A204.1 (cell line): ENCODE data around the gene NARF.
"Not testable (repeated sequence)": the region's sequence is repeated elsewhere in the genome, so short reads cannot be mapped to it uniquely, and the experiment has no call there.

ENCODE experiments used
- FAIRE-seq: peaks from 2 replicates; lab custom pipeline; 2012; peaks lifted over from hg19 to GRCh38; lab: Jason Lieb, UNC

Gene NARF

DNA sequence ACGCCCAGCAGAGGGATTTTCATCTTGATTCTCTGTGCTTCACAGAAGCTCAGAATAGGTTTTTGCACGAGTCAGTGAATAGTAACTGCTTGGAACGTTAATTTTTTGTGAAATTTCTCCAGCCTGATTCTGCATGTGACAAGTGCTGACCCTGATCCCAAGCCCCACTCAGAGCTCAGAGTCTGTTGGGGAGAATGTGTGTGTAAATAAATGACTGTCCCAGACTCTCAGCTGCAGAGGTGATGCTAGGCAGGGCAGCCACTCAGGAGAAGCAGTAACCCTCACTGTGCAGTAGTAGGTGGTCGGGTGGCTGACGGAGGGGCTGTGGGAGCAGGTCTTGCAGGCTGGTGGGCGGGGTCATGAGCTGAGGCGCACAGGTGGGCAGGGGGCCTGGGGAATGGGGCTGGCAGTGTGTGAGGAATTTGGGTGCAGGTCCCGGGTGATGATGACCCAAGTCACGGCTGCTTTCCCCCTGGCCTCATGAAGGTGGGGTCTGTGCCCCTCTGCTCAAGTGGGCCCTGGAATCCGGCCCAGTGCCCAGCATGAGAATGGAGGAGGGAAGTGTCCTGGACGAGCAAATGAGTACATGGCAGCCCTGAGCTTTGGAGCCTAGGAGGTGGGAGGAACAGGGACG lies 44.7 kb downstream of the NARF start:
- no peak for FAIRE-seq

DNA sequence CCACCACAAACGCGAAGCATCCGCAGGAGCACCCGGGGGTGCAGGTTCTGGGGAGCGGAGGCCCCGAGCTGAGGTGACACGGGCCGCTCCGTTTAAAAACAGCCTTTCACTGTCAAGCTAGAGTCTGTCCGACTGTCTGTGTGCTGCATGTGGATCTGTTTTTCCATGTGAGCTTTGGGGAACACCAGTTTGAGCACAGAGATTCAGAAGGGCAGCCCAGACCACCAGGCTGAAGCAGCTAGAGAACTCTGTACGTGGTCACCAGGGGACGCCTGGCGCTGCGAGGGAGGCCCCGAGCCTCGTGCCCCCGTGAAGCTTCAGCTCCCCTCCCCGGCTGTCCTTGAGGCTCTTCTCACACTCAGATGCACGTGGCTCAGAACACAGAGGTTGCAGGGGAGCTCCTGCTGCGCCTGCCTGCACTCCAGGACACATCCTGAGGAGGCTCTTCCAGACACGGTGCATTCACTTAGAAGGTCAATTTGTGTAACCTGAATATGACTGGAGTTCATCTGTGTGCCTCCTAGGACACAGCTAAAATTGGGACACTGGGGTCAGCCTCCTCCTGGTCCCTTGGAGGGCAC lies 45.3 kb downstream of the NARF start:
- FAIRE-seq = no peak

DNA sequence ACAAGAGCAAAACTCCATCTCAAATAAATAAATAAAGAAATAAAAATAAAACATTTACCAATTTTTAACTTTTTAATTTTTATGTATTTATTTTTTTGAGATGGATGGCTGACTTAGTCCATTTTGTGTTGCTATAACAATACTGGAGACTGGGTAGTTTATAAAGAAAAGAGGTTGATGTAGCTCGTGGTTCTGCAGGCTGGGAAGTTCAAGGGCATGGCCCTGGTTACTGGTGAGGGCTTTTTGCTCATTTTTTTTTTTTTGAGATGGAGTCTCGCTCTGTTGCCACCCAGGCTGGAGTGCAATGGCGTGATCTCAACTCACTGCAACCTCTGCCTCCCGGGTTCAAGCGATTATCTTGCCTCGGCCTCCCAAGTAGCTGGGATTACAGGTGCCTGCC lies 46.8 kb downstream of the NARF start:
- FAIRE-seq = no peak

DNA sequence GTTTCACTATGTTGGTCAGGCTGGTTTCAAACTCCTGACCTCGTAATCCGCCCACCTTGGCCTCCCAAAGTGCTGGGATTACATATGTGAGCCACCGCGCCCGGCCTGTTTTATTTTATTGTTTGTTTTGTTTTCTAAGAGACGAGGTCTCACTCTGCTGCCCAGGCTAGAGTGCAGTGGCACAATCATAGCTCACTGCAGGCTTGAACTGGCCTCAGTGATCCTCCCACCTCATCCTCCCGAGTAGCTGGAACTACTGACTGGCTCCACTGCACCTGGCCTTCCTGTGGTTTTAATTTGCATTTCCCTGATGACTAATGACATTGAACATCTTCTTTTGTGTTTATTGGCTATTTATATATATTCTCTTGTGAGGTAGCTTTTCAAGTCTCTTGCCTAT lies 47.9 kb downstream of the NARF start:
- not testable (repeated sequence) for FAIRE-seq

DNA sequence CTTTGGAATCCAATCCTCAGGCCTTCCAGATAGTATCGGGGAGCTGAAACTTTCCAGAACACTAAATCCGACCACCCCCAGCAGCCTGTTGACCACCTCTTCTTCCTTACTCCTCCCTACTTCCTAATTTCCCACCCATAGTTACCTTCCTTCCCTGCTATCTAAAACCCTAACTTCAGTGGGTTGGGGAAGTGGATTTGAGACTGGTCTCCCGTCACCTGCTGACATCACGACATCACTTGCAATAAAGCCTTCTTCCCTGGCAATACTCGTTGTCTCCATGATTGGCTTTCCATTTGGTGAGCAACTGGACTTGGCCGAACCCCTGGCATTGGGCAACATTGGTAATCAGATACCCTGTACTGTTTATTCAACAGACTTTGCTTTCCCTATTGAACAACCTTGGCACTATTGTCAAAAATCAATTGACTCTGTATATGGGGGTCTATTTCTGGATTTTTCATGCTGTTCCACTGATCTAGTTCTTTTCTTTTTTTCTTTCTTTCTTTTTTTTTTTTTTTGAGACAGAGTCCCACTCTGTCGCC lies 49.2 kb downstream of the NARF start:
- FAIRE-seq = no peak

DNA sequence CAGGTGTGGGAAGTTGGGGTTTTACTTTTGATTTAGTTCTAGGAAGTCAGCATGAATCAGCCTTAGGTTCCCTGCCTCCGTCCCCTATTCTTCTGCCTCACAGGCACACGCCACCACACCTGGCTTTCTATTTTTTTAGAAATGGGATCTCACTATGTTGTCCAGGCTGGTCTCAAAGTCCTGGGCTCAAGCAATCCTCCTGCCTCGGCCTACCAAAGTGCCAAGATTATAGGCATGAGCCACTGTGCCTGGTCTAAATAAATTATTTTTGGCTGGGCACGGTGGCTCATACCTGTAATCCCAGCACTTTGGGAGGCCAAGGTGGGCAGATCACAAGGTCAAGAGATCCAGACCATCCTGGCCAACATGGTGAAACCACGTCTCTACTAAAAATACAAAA lies 53.1 kb downstream of the NARF start:
- not testable (repeated sequence) for FAIRE-seq

DNA sequence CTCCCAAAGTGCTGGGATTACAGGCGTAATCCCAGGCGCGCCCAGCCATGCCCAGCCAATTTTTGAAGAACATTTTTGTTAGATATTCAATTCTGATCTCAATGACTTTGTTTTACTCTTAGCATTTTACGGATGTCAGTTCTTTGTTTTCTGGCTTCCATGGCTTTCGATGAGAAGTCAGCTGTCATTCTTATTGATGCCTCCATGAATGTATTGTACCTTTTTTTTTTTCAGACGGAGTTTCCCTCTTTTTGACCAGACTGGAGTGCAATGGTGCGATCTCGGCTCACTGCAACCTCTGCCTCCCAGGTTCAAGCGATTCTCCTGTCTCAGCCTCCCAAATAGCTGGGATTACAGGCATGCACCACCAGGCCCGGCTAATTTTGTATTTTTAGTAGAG lies 55.3 kb downstream of the NARF start:
- not testable (repeated sequence) for FAIRE-seq

DNA sequence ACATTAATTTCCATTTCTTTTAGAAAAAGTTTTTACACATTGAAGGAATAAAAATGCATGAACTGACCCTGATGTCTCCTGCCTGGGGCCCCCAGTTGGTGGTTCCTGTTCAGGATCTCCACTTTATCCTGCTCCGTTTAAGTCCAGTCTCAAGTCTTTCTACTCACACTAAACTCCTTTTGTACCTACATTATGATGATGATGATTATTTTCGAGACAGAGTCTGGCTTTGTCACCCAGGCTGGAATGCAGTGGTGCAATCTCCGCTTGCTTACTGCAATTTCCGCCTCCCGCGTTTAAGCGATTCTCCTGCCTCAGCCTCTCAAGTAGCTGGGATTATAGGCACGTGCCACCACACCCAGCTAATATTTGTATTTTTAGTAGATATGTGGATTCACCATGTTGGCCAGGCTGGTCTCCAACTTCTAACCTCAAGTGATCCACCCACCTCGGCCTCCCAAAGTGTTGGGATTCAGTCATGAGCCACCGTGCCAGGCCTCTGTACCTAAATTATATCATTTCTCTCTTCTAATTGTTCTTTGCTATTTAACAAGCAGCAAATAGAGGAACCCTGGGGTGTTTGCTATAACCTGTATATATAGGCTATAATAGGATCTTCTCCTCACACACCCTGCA lies 58.8 kb downstream of the NARF start:
- FAIRE-seq = no peak

DNA sequence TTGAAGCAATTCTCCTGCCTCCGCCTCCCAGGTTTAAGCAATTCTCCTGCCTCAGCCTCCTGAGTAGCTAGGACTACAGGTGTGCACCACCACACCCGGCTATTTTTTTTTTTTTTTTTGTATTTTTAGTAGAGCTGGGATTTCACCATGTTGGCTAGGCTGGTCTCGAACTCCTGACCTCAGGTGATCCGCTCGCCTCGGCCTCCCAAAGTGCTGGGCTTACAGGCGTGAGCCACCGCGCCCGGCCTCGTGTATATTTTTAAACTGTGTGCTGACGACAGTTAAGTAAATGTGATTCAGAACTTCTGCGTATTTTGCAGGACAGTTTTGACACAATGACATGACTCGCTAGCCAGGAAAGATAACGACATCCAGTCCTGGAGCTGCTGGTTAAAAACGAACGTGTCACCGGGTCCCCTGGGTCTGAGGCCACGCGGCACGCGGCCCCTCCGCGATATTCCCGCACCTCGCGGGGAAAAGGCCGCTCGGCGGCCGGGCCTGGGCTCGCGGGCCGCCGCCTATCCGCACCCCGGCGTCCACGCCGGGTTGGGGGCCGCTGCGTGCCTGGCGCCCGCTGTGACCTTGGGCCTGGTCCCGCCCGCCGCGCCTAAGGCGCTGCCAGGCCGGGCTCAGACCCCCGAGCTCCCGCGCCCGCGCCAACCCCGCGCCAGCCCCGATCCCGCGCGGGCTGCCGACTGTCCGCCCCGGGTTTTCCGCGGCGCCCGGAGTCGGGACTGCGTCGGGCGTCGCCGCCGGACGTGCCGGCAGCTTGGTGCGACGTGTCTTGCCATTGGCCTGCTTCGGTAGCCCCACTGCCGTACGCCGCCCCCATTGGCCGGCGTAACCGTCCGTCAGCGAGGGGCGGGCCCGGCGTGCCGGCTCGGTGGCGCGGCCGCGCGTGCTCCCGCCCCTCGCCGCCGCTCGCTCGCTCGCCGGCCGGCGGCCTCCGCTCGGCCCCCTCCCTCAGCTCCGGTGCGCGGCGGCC lies 60.6 kb downstream of the NARF start, which contains the start of gene FOXK2:
Gene FOXK2 (plus strand): TSS at position 907 of the 985 bp plus-strand sequence. CDS start 157 bp downstream, outside the sequence.
- no peak for FAIRE-seq

DNA sequence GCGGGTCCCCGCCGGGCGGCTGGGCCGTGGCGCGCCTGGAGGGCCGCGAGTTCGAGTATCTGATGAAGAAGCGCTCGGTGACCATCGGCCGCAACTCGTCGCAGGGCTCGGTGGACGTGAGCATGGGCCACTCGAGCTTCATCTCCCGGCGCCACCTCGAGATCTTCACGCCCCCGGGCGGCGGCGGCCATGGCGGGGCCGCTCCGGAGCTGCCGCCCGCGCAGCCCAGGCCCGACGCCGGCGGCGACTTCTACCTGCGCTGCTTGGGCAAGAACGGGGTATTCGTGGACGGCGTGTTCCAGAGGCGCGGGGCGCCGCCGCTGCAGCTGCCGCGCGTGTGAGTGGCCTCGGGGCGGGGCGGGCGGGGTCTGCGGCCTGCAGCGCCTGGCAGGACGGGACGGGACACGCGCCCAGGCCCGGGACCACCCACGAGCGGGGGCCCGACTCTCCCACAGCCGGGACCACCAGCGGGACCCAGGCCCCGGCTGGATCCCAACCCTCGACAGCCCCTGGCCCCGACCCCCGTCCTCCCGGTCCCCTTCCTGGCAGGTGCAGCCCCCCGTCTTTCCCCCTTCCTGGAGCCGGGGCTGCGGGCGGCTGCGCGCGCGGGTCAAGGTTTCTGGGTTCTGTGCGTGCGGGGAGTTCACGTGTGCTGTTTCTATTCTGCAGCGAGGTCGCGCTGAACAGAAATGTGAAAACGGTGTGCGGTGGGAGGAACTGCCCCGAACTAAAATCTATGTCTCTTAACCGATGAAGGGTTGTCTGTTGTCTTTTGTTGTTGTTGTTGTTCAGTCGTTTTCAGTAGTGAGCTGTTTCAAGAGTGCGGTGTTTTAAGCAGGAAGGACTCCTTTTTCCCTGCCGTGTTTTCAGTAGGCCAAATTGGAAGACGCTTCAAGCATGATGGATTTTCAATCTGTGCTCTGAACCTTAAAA lies 61.7 kb downstream of the NARF start:
- FAIRE-seq = no peak

DNA sequence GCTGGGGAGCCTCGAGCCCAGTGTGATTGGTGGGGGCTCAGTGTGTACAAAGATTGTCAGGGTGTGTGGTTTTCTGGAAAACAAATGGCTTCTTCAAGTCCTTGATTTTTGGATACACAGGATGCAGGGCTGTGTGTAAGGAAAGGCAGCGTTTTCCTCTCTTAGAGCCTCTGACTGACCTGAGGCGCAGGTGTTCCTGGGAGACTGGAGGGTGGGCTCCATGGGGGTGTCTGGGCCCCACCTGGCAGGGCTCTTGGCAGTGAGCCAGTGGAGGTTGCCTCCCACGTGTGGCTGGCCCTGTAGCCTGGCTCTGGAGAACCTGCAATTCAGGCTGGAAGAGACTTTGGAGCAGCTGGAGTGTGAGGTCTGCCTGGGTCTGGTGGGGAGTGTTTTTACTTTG lies 66.0 kb downstream of the NARF start:
- FAIRE-seq = no peak

DNA sequence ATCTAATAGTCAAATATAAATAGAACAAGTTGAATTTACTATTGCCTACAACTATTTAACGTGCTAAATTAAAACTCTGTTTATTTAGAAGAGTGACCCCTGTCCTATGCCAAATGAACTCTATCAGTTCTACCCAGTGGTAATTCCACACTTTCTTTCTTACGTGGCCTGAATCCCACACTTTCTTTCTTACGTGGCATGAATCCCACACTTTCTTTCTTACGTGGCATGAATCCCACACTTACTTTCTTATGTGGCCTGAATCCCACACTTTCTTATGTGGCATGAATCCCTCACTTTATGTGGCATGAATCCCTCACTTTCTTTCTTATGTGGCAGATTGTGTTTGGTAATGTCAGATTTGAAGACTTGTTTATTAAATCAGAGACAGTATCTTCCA lies 67.2 kb downstream of the NARF start:
- no peak for FAIRE-seq

DNA sequence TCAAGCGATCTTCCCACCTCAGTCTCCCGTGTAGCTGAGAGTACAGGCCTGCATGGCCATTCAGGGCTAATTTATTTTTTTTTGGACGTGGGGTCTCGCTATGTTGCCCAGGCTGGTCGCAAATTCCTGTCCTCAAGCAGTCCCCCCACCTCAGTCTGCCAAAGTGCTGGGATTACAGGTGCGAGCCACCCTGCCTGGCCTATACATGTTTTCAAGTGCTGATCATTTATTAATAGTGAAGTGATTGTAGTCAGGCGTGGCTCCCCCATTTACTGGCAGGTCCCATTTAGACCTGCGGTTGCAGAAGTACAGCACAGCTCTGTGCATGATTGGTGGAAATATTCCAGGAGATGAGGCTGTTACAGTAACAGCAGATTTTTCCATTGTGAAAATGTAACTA lies 69.4 kb downstream of the NARF start:
- FAIRE-seq = no peak

DNA sequence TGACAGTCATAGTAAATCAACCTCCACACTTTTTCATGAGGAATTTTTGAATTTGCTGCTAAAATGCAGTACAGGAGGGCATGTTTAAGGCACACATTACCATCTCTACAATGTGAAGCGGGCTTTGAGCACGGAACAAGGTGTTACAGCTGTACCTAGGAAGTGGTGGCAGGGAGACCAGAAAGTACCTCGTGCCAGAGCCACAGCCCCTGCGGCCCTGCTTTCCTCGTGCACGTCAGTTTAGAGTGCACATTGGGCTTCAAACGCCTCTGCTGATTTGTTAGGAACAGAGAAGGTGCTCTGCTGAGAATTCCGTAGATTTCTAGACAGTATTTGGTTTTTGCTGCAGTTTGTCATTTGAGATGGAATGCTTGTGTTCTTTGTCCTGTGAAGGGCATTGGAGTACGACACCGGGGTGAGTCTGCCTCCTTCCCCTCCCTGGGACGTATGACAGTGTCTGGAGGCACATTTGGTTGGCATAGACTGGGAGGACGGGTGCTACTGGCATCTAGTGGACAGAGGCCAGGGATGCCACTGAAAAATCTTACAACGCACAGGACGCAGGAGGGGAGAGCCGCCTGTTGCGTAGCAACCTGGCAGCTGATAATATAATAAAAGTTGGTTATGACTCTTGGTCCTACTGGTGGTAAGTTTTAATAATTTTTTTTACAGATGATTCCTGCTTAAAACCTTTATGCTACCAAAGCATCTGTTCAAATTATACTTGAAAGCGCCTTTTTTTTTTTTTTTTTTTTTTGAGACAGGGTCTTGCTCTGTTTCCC lies 70.1 kb downstream of the NARF start:
- no peak for FAIRE-seq

DNA sequence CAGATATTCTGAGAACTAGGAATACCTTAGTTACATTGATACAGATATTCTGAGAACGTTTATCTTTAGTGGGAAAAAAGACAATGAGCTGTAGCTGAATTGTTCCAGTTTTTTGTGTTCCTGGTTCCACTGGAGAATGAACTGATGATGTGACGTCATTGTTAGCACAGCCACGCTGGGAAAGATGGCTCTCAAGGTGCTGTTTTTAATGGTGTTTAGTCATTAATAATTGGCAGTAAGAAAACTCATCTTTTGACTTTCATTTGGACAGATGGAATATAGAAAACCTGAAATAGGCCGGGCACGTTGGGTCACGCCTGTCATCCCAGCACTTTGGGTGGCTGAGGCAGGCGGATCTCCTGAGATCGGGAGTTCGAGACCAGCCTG lies 71.4 kb downstream of the NARF start:
- no peak for FAIRE-seq

DNA sequence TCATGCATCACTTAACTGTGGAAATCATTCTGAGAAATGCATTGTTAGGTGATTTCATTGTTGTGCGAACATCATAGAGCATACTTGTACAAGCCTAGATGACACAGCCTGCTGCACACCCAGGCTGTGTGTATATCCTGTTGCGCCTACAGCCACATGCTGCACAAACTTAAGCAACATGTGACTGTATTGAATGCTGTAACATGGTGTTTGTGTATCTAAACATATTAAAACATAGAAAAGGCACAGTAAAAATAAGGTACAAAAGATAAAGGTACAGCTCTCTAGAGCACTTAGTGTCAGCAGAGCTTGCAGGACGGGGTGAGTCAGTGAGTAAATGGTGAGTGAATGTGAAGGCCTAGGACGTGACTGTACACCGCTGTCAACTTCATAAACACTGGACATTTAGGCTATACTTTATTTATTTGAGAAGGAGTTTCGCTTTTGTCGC lies 72.9 kb downstream of the NARF start:
- FAIRE-seq = no peak

DNA sequence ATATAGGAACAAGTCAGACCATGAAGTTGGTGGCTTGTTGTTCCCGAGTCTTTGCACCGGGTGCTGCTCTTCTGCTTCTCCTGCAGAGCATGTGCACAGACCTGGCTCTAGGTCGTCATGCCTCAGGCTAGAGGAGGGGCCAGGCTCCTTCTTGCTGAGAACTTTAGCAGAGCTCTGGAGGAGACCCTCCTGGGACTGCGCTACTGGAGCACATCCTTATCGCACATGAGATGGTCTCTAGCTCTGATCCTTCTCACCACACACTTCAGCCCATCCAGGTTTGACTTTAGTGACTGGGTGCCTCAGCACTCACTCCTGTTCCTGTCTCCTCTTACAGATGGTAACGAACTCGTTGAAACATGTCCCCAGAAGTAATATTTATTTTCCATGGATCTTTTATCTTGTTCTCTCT lies 75.9 kb downstream of the NARF start:
- no peak for FAIRE-seq

DNA sequence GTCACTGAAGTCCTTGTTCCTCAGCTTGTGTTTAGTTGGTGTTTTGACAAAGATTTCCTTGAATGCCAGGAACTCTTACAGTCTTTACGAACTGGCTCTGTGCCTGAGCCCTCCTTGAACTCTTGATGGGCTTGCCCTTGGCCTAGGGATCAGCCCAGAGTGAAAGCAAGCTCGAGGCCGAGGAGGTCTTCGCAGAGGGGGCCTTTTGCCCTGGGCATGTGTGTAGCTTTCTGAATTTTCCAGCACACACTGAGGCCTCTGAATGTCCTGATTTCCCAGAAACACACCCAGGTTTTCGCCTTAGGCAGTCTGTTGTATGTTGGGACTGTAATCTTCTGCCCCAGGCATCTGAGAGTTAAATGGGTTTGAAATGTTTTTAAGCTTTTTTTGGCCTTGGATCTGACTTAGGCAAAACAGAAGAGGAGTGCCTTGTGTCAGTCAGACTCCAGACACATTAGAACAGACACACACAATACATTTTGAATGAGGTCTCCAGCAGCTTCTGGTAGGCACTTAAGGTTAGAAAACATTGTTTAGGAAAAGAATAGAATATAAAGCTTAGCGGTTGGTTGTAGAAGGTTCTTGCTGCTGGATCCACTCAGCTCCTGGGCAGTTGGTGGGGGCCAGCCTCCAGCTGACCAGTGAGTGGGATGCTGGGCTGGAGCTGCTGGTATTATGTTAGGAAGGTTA lies 78.1 kb downstream of the NARF start:
- FAIRE-seq = no peak

DNA sequence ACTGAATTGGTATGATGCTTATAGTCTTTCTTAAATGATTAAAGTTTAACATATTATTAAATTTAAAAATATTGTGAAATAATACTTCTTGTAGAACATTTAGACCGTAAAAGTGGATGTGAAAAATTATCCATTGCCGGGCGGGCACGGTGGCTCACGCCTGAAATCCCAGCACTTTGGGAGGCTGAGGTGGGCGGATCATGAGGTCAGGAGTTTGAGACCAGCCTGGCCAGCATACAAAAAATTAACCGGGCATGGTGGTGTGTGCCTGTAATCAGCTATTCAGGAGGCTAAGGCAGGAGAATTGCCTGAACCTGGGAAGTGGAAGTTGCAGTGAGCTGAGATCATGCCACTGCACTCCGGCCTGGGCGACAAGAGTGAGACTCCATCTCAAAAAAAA lies 78.7 kb downstream of the NARF start:
- FAIRE-seq = not testable (repeated sequence)

DNA sequence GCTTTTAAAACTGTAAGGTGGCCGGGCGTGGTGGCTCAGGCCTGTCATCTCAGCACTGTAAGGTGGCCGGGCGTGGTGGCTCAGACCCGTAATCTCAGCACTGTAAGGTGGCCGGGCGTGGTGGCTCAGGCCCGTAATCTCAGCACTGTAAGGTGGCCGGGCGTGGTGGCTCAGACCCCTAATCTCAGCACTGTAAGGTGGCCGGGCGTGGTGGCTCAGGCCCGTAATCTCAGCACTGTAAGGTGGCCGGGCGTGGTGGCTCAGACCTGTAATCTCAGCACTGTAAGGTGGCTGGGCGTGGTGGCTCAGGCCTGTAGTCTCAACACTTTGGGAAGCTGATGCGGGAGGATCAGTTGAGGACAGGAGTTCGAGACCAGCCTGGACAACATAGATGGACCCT lies 80.5 kb downstream of the NARF start:
- not testable (repeated sequence) for FAIRE-seq
